ENCODE measurements around the gene PGF. TPM values are rescaled to one million over a fixed set of nuclear protein-coding genes. Genes with fewer than 3 reads are reported as not detected.

PGF gene
- total and polyA plus RNA-seq, 2 of the 13 experiments (the other 11 are each of a cell fraction or from before 2014, with no cell fraction given) = 10.7 to 27.5 TPM

DNA sequence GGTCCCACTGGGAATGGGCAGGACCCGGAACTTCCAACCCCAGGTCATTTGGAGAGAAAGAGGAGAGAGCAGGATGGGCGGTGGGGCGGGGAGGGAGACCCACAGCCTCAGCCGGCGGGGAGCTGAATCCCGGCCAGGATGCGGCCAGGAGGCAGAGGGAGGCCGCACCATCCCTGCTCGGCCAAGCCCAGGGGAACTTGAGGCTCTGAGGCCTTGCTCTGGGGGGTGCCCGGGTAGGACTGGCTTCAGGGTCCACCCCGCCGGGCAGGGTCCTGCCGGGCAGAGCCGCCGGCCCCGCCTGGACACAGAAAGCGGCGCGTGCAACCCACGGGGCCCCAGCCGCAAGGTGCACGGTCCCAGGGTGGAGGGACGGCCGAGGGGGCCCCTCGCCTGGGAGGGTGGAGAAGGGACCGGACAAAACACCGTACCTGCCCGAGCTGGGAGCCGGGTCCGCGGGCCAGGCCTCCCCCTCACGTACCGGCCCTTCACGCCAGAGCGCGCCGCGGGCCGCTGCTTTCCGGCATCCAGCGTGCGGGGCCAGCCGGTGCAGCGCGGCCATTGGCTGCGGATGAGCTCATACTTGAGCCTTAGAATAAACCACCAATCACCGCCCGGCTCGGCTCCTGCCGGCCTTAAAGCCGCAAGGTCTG is 32.5 kb downstream of the PGF start, which contains the start of gene RPS6KL1 (continued):
- TF ChIP-seq HOXA3 (CRISPR knock-in tag; IDR thresholded peaks at IDR 0.05) (peak; percentile 25; the same call in 1 of the 2 replicates), POGZ (CRISPR knock-in tag; IDR thresholded peaks at IDR 0.05) (0 out of 2 replicates have a peak, but pooled peaks have one; percentile 42), ZNF710 (CRISPR knock-in tag; IDR thresholded peaks at IDR 0.05; ENCODE audit: borderline replicate concordance) (0 out of 2 replicates have a peak, but pooled peaks have one; percentile 15), MATR3 (CRISPR knock-in tag; IDR thresholded peaks at IDR 0.05) (no peak), ZNF766 (CRISPR knock-in tag; IDR thresholded peaks at IDR 0.05; ENCODE audit: borderline replicate concordance) (no peak), MED1 (CRISPR knock-in tag; IDR thresholded peaks at IDR 0.05) (no peak), KMT2B (CRISPR knock-in tag; IDR thresholded peaks at IDR 0.05) (peak; percentile 64; the same call in 1 of the 2 replicates), ZNF589 (CRISPR knock-in tag; conservative IDR thresholded peaks at IDR 0.05) (no peak), ZKSCAN5 (CRISPR knock-in tag; IDR thresholded peaks at IDR 0.05) (no peak), TFDP1 (CRISPR knock-in tag; IDR thresholded peaks at IDR 0.05; ENCODE audit: borderline replicate concordance) (peak; percentile 35; the same call in 1 of the 2 replicates), PTBP1 (IDR thresholded peaks at IDR 0.05; ENCODE audit: low read depth, low read length, poor library complexity, severe bottlenecking) (peak; percentile 36)
- TF ChIP-seq, protein P1, sequence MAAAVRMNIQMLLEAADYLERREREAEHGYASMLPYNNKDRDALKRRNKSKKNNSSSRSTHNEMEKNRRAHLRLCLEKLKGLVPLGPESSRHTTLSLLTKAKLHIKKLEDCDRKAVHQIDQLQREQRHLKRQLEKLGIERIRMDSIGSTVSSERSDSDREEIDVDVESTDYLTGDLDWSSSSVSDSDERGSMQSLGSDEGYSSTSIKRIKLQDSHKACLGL (CRISPR knock-in tag; IDR thresholded peaks at IDR 0.05) = peak; percentile 80
- TF ChIP-seq, protein P2, sequence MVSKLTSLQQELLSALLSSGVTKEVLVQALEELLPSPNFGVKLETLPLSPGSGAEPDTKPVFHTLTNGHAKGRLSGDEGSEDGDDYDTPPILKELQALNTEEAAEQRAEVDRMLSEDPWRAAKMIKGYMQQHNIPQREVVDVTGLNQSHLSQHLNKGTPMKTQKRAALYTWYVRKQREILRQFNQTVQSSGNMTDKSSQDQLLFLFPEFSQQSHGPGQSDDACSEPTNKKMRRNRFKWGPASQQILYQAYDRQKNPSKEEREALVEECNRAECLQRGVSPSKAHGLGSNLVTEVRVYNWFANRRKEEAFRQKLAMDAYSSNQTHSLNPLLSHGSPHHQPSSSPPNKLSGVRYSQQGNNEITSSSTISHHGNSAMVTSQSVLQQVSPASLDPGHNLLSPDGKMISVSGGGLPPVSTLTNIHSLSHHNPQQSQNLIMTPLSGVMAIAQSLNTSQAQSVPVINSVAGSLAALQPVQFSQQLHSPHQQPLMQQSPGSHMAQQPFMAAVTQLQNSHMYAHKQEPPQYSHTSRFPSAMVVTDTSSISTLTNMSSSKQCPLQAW (CRISPR knock-in tag; IDR thresholded peaks at IDR 0.05) = no peak
- TF ChIP-seq, protein P3, sequence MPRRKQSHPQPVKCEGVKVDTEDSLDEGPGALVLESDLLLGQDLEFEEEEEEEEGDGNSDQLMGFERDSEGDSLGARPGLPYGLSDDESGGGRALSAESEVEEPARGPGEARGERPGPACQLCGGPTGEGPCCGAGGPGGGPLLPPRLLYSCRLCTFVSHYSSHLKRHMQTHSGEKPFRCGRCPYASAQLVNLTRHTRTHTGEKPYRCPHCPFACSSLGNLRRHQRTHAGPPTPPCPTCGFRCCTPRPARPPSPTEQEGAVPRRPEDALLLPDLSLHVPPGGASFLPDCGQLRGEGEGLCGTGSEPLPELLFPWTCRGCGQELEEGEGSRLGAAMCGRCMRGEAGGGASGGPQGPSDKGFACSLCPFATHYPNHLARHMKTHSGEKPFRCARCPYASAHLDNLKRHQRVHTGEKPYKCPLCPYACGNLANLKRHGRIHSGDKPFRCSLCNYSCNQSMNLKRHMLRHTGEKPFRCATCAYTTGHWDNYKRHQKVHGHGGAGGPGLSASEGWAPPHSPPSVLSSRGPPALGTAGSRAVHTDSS (CRISPR knock-in tag; conservative IDR thresholded peaks at IDR 0.05) = 0 out of 2 replicates have a peak, but pooled peaks have one; percentile 20
- TF ChIP-seq, protein P4, sequence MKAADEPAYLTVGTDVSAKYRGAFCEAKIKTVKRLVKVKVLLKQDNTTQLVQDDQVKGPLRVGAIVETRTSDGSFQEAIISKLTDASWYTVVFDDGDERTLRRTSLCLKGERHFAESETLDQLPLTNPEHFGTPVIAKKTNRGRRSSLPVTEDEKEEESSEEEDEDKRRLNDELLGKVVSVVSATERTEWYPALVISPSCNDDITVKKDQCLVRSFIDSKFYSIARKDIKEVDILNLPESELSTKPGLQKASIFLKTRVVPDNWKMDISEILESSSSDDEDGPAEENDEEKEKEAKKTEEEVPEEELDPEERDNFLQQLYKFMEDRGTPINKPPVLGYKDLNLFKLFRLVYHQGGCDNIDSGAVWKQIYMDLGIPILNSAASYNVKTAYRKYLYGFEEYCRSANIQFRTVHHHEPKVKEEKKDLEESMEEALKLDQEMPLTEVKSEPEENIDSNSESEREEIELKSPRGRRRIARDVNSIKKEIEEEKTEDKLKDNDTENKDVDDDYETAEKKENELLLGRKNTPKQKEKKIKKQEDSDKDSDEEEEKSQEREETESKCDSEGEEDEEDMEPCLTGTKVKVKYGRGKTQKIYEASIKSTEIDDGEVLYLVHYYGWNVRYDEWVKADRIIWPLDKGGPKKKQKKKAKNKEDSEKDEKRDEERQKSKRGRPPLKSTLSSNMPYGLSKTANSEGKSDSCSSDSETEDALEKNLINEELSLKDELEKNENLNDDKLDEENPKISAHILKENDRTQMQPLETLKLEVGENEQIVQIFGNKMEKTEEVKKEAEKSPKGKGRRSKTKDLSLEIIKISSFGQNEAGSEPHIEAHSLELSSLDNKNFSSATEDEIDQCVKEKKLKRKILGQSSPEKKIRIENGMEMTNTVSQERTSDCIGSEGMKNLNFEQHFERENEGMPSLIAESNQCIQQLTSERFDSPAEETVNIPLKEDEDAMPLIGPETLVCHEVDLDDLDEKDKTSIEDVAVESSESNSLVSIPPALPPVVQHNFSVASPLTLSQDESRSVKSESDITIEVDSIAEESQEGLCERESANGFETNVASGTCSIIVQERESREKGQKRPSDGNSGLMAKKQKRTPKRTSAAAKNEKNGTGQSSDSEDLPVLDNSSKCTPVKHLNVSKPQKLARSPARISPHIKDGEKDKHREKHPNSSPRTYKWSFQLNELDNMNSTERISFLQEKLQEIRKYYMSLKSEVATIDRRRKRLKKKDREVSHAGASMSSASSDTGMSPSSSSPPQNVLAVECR (CRISPR knock-in tag; IDR thresholded peaks at IDR 0.05; ENCODE audit: borderline replicate concordance) = peak; percentile 86
- TF ChIP-seq, protein P5, sequence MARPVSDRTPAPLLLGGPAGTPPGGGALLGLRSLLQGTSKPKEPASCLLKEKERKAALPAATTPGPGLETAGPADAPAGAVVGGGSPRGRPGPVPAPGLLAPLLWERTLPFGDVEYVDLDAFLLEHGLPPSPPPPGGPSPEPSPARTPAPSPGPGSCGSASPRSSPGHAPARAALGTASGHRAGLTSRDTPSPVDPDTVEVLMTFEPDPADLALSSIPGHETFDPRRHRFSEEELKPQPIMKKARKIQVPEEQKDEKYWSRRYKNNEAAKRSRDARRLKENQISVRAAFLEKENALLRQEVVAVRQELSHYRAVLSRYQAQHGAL (CRISPR knock-in tag; IDR thresholded peaks at IDR 0.05; ENCODE audit: not compliant biosample characterization) = no peak
